K562 (cell line): ENCODE results near the gene SAE1. TPM values are rescaled to one million over a fixed set of nuclear protein-coding genes. Genes with fewer than 3 reads are reported as not detected.
A peak's percentile ranks its signal among the peaks of the same experiment; 100 is the strongest.

ENCODE experiments used
- ADNP ChIP-seq: fragments of 200-800 bp; sonication (Bioruptor generic); IDR thresholded peaks from 2 replicates; pipeline ENCODE4 v1.6.1; 2016; ENCODE audit warnings: missing genetic modification characterization, missing compliant biosample characterization
- BRD4 ChIP-seq: fragments of 200-600 bp; sonication (generic); IDR thresholded peaks from 2 replicates; pipeline ENCODE4 v1.6.1; 2017; ENCODE audit warnings: inconsistent platforms
- CCNT2 ChIP-seq: IDR thresholded peaks from 2 replicates; pipeline ENCODE4 v1.6.1; 2011; ENCODE audit warnings: borderline replicate concordance, low read depth, mild to moderate bottlenecking, moderate library complexity, mixed read lengths, low read length; ENCODE audit not compliant: insufficient read length; ENCODE audit errors: extremely low read depth
- CXXC5 ChIP-seq: fragments of 250-450 bp; sonication (Bioruptor Pico); IDR thresholded peaks from 2 replicates; pipeline ENCODE4 v1.8.0; 2022; ENCODE audit warnings: inconsistent platforms, mild to moderate bottlenecking, moderate library complexity
- DACH1 ChIP-seq: fragments of 450-650 bp; IDR thresholded peaks from 2 replicates; pipeline ENCODE4 v1.6.1; 2018; ENCODE audit not compliant: partially characterized antibody
- EGR1 ChIP-seq: fragments of 450-650 bp; conservative IDR thresholded peaks from 2 replicates; pipeline ENCODE4 v1.6.1; 2017; ENCODE audit warnings: mild to moderate bottlenecking
- FOXP1 ChIP-seq: sonication (generic); formaldehyde crosslinking; IDR thresholded peaks from 2 replicates; pipeline ENCODE4 v1.8.0; 2022; ENCODE audit warnings: mild to moderate bottlenecking, missing genetic modification reagents
- GABPA ChIP-seq: fragments of 200-800 bp; sonication (Bioruptor generic); conservative IDR thresholded peaks from 2 replicates; pipeline ENCODE4 v1.6.1; 2016; ENCODE audit warnings: low read depth, missing genetic modification characterization, missing compliant biosample characterization
- HSF4 ChIP-seq: fragments of 250-450 bp; sonication (Bioruptor Pico); IDR thresholded peaks from 2 replicates; pipeline ENCODE4 v2.1.2; 2022; ENCODE audit warnings: mild to moderate bottlenecking, moderate library complexity, borderline replicate concordance
- MAFG ChIP-seq: fragments of 450-650 bp; conservative IDR thresholded peaks from 2 replicates; pipeline ENCODE4 v1.6.1; 2016; ENCODE audit warnings: missing genetic modification characterization, missing compliant biosample characterization
- MLLT1 ChIP-seq, 2 experiments: fragments of 450-650 bp; IDR thresholded peaks; 2 replicates each; pipeline ENCODE4 v1.6.1; 2016
- NKRF ChIP-seq: fragments of 450-650 bp; IDR thresholded peaks from 2 replicates; pipeline ENCODE4 v1.6.1; 2016; ENCODE audit warnings: borderline replicate concordance
- NR3C1 ChIP-seq: sonication (generic); formaldehyde crosslinking; IDR thresholded peaks from 2 replicates; pipeline ENCODE4 v1.8.1; 2022; ENCODE audit warnings: missing genetic modification reagents
- PKNOX1 ChIP-seq: fragments of 450-650 bp; IDR thresholded peaks from 2 replicates; pipeline ENCODE4 v1.6.1; 2016
- POLR2AphosphoS5 ChIP-seq: IDR thresholded peaks from 2 replicates; pipeline ENCODE4 v1.6.1; 2011; ENCODE audit warnings: mild to moderate bottlenecking, low read depth, low read length, moderate library complexity; ENCODE audit not compliant: control insufficient read depth, insufficient read depth
- TRIM25 ChIP-seq: fragments of 450-650 bp; IDR thresholded peaks from 2 replicates; pipeline ENCODE4 v1.7.0; 2016; ENCODE audit warnings: borderline replicate concordance
- TSC22D4 ChIP-seq: fragments of 450-650 bp; IDR thresholded peaks from 2 replicates; pipeline ENCODE4 v1.6.1; 2016; ENCODE audit warnings: missing genetic modification characterization, missing biosample characterization, control low read depth
- USF1 ChIP-seq: sonication (generic); formaldehyde crosslinking; IDR thresholded peaks from 2 replicates; pipeline ENCODE4 v1.9.0; 2022; ENCODE audit warnings: mild to moderate bottlenecking, missing genetic modification reagents
- ZNF316 ChIP-seq: fragments of 450-650 bp; IDR thresholded peaks from 2 replicates; pipeline ENCODE4 v1.6.1; 2016
- polyA plus RNA-seq, 8 experiments: library from polyadenylated mRNA; depleted of rRNA in 4 of 8; stranded (reverse) in 5 of 8; unstranded in 3 of 8; fragments of >200 nt; fragmentation: Nextera tagmentation in 2 of 8; fragmentation: Illumina TruSeq in 1 of 8; extraction: Ambion mirVana in 2 of 8; extraction: Trizol in 1 of 8; gene quantifications; 2 replicates each; pipeline versions ENCODE4 v1.2.1 to v1.2.3, GENCODE V29; 2011 to 2014; ENCODE audit warnings: inconsistent platforms in 1 of 8, missing spikeins in 1 of 8
- total RNA-seq, 7 experiments: library from RNA; depleted of rRNA in 6 of 7; stranded (reverse); fragments of >200 nt in 6 of 7; fragmentation: Illumina TruSeq in 2 of 7; extraction: Trizol in 2 of 7; gene quantifications; 2 replicates each; pipeline versions ENCODE4 v1.2.1 to v1.2.3, GENCODE V29; 2011 to 2021; ENCODE audit warnings: low replicate concordance in 1 of 7

The SAE1 gene
- total and polyA plus RNA-seq, 9 of the 15 experiments (the other 6 are each of a cell fraction or from before 2014, with no cell fraction given): 82.8 to 299 (median 217) TPM

GRCh38 chr19:47240996-47241918, 110.6 kb downstream of the SAE1 start (continued):
- TF ChIP-seq ZNF316 (peak; percentile 66), DACH1 (no peak), TSC22D4 (tag) (no peak), CCNT2 (peak; percentile 35), PKNOX1 (peak; percentile 26; the same call in 1 of the 2 replicates), GABPA (peak; percentile 39; the same call in 1 of the 2 replicates), MLLT1 (IDR thresholded peaks at IDR 0.05) (peak; percentile 22 to 72; a peak in 2 of 4 replicates), TRIM25 (peak; percentile 73; the same call in 1 of the 2 replicates), NKRF (peak; percentile 79), MAFG (tag) (0 out of 2 replicates have a peak, but pooled peaks have one; percentile 18), FOXP1 (peak; percentile 22; the same call in 1 of the 2 replicates), HSF4 (no peak), CXXC5 (CRISPR knock-in tag) (peak; percentile 76), POLR2AphosphoS5 (0 out of 2 replicates have a peak, but pooled peaks have one; percentile 33), EGR1 (peak; percentile 84), BRD4 (0 out of 2 replicates have a peak, but pooled peaks have one; percentile 21), USF1 (CRISPR knock-in tag) (no peak), NR3C1 (CRISPR knock-in tag) (no peak), ADNP (tag) (peak; percentile 93)
